ENCODE data around the gene DESI2. TPM values are rescaled to one million over a fixed set of nuclear protein-coding genes. Genes with fewer than 3 reads are reported as not detected.

DESI2 gene
- total RNA-seq, 6 experiments from 2014 or later, result 7.0 to 14.2 (median 9.9) TPM

- H3K27me3 ChIP-seq, result no peaks in the 10 kb centered on the region
- no peak for ATAC-seq
- no peaks in the 10 kb centered on the region for H3K36me3 ChIP-seq
- no peaks in the 10 kb centered on the region for H3K4me1 ChIP-seq
- no peak for DNase-seq
- H3K27ac ChIP-seq, result no peak overlapping the region
- no peak overlapping the region for H3K4me3 ChIP-seq
- 89% methylated on average over 7 of the region's 14 CpGs for WGBS (ENCODE audit: insufficient coverage, low coverage, low lambda C conversion rate, missing lambda C conversion rate)
- TF ChIP-seq CTCF (IDR thresholded peaks at IDR 0.05) (no peak), POLR2A (IDR thresholded peaks at IDR 0.05) (no peak)
- no peaks in the 10 kb centered on the region for H3K9me3 ChIP-seq
- intact Hi-C loops (cut with DNase I), result no loop called here
Observed at GRCh38 chr1:244642988-244643387, 9.9 kb upstream of the DESI2 start.

GRCh38 chr1:244645414-244645813 is 7.5 kb upstream of the DESI2 start:
- intact Hi-C loops (cut with DNase I), result no loop called here
- TF ChIP-seq POLR2A (IDR thresholded peaks at IDR 0.05), result no peak
- no peak for TF ChIP-seq CTCF (IDR thresholded peaks at IDR 0.05)
- Histone ChIP-seq H3K27ac (no peak overlapping the region), H3K36me3 (no peaks in the 10 kb centered on the region), H3K9me3 (no peaks in the 10 kb centered on the region), H3K4me3 (no peak overlapping the region), H3K27me3 (no peaks in the 10 kb centered on the region), H3K4me1 (no peaks in the 10 kb centered on the region)
- 20% methylated on average over 2 of the region's 6 CpGs for WGBS (ENCODE audit: insufficient coverage, low coverage, low lambda C conversion rate, missing lambda C conversion rate)
- DNase-seq, result no peak
- no peak for ATAC-seq

GRCh38 chr1:244645890-244646289 is 7.0 kb upstream of the DESI2 start:
- TF ChIP-seq POLR2A (IDR thresholded peaks at IDR 0.05) (no peak), CTCF (IDR thresholded peaks at IDR 0.05) (no peak)
- Histone ChIP-seq H3K36me3 (no peaks in the 10 kb centered on the region), H3K9me3 (no peaks in the 10 kb centered on the region), H3K27me3 (no peaks in the 10 kb centered on the region), H3K4me1 (no peaks in the 10 kb centered on the region), H3K27ac (no peak overlapping the region), H3K4me3 (no peak overlapping the region)
- 50% methylated on average over 4 of the region's 6 CpGs for WGBS (ENCODE audit: insufficient coverage, low coverage, low lambda C conversion rate, missing lambda C conversion rate)
- no peak for ATAC-seq
- no peak for DNase-seq
- intact Hi-C loops (cut with DNase I), result no loop called here

GRCh38 chr1:244647819-244648218 is 5.1 kb upstream of the DESI2 start:
- WGBS (ENCODE audit: insufficient coverage, low coverage, low lambda C conversion rate, missing lambda C conversion rate), result 69% methylated on average over 2 of the region's 6 CpGs
- no peak for ATAC-seq

More at GRCh38 chr1:244647819-244648218, 5.1 kb upstream of the DESI2 start:
- Histone ChIP-seq H3K4me1 (no peaks in the 10 kb centered on the region), H3K4me3 (no peak overlapping the region), H3K27ac (no peak overlapping the region), H3K36me3 (no peaks in the 10 kb centered on the region), H3K9me3 (no peaks in the 10 kb centered on the region), H3K27me3 (no peaks in the 10 kb centered on the region)
- intact Hi-C loops (cut with DNase I), result no loop called here
- no peak for DNase-seq
- no peak for TF ChIP-seq POLR2A (IDR thresholded peaks at IDR 0.05)
- TF ChIP-seq CTCF (IDR thresholded peaks at IDR 0.05), result no peak
